ENCODE data around the gene MARCHF3. TPM values are rescaled to one million over a fixed set of nuclear protein-coding genes. Genes with fewer than 3 reads are reported as not detected.

MARCHF3 gene
- total and polyA plus RNA-seq, 10 of the 15 experiments (the other 5 are each of a cell fraction or from before 2014, with no cell fraction given) = 3.6 to 24.1 (median 11.3) TPM

GRCh38 chr5:126928041-126928440 lies 102.3 kb downstream of the MARCHF3 start:
- POLR2A ChIA-PET = no interaction called here
- CTCF ChIA-PET = no interaction called here
- Histone ChIP-seq H4K20me1 (ENCODE audit: control insufficient read depth, insufficient read depth) (no peaks in the 10 kb centered on the region), H2AFZ (ENCODE audit: control insufficient read depth, low read depth, low read length) (no peak overlapping the region), H3K4me3 (no peak overlapping the region), H3K79me2 (ENCODE audit: control insufficient read depth, insufficient read depth, low read length) (no peaks in the 10 kb centered on the region), H3K27ac (ENCODE audit: control insufficient read depth, insufficient read depth) (no peak overlapping the region), H3K36me3 (ENCODE audit: control insufficient read depth in 2 of 2, insufficient read depth in 2 of 2, low read length in 1 of 2) (no peaks in the 10 kb centered on the region; a peak in 1 of 4 replicates), H3K9ac (ENCODE audit: control insufficient read depth, insufficient read depth, low read length) (no peak overlapping the region), H3K4me2 (ENCODE audit: control insufficient read depth, insufficient read depth) (no peak overlapping the region), H3K27me3 (replicated peaks in 1 of 2; ENCODE audit: control insufficient read depth in 2 of 2, insufficient read depth in 2 of 2, low read length in 1 of 2) (no peaks in the 10 kb centered on the region), H3K9me3 (replicated peaks; ENCODE audit: control insufficient read depth, insufficient read depth, low read length) (no peaks in the 10 kb centered on the region), H3K4me1 (ENCODE audit: control insufficient read depth, insufficient read depth, low read length) (no peaks in the 10 kb centered on the region)
- SMC1A ChIA-PET (ENCODE audit: uncharacterized antibody, unreplicated experiment) = no interaction called here
- RAD21 ChIA-PET (ENCODE audit: unreplicated experiment) = no interaction called here
- in situ Hi-C loops (cut with MboI) = no loop called here
- no TSS peak for BruUV-seq (replicated peaks)
- no peak for FAIRE-seq
- no peak for ATAC-seq
- intact Hi-C loops (cut with micrococcal nuclease; ENCODE audit: unreplicated experiment) = no loop called here
- no peak for DNase-seq (ENCODE audit: low read depth, low spot score)
- TF ChIP-seq EZH2 (IDR thresholded peaks at IDR 0.05; ENCODE audit: borderline replicate concordance, control insufficient read depth, low read depth, low read length) (no peak), LARP7 (IDR thresholded peaks at IDR 0.05) (no peak), ZNF207 (IDR thresholded peaks at IDR 0.05; ENCODE audit: borderline replicate concordance) (no peak), MYC (IDR thresholded peaks at IDR 0.05; ENCODE audit: insufficient read depth, insufficient read length, insufficient replicate concordance, low read length, severe bottlenecking) (no peak), RUNX3 (IDR thresholded peaks at IDR 0.05; ENCODE audit: low read length) (no peak), MYB (IDR thresholded peaks at IDR 0.05; ENCODE audit: borderline replicate concordance, low read depth, low read length) (no peak), ZNF384 (IDR thresholded peaks at IDR 0.05; ENCODE audit: borderline replicate concordance, low read depth, low read length) (no peak), CREB1 (IDR thresholded peaks at IDR 0.05; ENCODE audit: low read depth) (no peak), SP1 (IDR thresholded peaks at IDR 0.05; ENCODE audit: low read depth, low read length) (no peak), SIX5 (IDR thresholded peaks at IDR 0.05; ENCODE audit: low read depth, low read length, severe bottlenecking) (no peak), NR2F1 (conservative IDR thresholded peaks at IDR 0.05) (no peak), SPI1 (IDR thresholded peaks at IDR 0.05; ENCODE audit: borderline replicate concordance, insufficient read depth, low read depth, low read length) (no peak)
- TF ChIP-seq, protein P1, sequence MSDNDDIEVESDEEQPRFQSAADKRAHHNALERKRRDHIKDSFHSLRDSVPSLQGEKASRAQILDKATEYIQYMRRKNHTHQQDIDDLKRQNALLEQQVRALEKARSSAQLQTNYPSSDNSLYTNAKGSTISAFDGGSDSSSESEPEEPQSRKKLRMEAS (IDR thresholded peaks at IDR 0.05; ENCODE audit: low read depth, low read length) = no peak
- TF ChIP-seq, protein P2, sequence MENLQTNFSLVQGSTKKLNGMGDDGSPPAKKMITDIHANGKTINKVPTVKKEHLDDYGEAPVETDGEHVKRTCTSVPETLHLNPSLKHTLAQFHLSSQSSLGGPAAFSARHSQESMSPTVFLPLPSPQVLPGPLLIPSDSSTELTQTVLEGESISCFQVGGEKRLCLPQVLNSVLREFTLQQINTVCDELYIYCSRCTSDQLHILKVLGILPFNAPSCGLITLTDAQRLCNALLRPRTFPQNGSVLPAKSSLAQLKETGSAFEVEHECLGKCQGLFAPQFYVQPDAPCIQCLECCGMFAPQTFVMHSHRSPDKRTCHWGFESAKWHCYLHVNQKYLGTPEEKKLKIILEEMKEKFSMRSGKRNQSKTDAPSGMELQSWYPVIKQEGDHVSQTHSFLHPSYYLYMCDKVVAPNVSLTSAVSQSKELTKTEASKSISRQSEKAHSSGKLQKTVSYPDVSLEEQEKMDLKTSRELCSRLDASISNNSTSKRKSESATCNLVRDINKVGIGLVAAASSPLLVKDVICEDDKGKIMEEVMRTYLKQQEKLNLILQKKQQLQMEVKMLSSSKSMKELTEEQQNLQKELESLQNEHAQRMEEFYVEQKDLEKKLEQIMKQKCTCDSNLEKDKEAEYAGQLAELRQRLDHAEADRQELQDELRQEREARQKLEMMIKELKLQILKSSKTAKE (IDR thresholded peaks at IDR 0.05; ENCODE audit: low read depth, poor library complexity, severe bottlenecking) = no peak
- WGBS (ENCODE audit: insufficient coverage, insufficient replicate concordance, low lambda C conversion rate, missing lambda C conversion rate) = 96% methylated on average over 3 of the region's 3 CpGs

Data from GM12878 (cell line).